H1 (cell line): Measurements from ENCODE around the gene BRSK2.

ENCODE experiments used
- CBX8 ChIP-seq: fragments of 300-800, 300-1000 bp; sonication (generic); IDR thresholded peaks from 2 replicates; pipeline ENCODE4 v1.7.1; 2016; ENCODE audit warnings: low read depth, low read length, borderline replicate concordance
- CREB1 ChIP-seq: IDR thresholded peaks from 2 replicates; pipeline ENCODE4 v1.6.1; 2012; ENCODE audit warnings: inconsistent platforms
- EP300 ChIP-seq, 2 experiments: IDR thresholded peaks; 1 replicate in 1 of 2; 2 replicates in 1 of 2; pipeline ENCODE4 v1.6.1; 2011 to 2012; ENCODE audit warnings: low read depth in 2 of 2, low read length in 2 of 2, mild to moderate bottlenecking in 2 of 2, borderline replicate concordance in 1 of 2, inconsistent platforms in 1 of 2, moderate library complexity in 1 of 2
- JUN ChIP-seq: IDR thresholded peaks from 2 replicates; pipeline ENCODE4 v1.6.1; 2011; ENCODE audit warnings: low read depth, mild to moderate bottlenecking, improper control_type of control experiment, low read length
- SAP30 ChIP-seq: fragments of 300-600 bp; sonication (generic); IDR thresholded peaks from 2 replicates; pipeline ENCODE4 v1.7.1; 2012; ENCODE audit warnings: low read length, moderate library complexity, mild to moderate bottlenecking, inconsistent platforms; ENCODE audit not compliant: insufficient read depth, insufficient replicate concordance
- SIRT6 ChIP-seq: IDR thresholded peaks from one replicate; pipeline ENCODE4 v1.7.1; 2012; ENCODE audit warnings: low read length, inconsistent platforms
- SRF ChIP-seq: IDR thresholded peaks from 2 replicates; pipeline ENCODE4 v1.6.1; 2011; ENCODE audit warnings: mild to moderate bottlenecking, low read depth, low read length, moderate library complexity
- YY1 ChIP-seq: IDR thresholded peaks from 2 replicates; pipeline ENCODE4 v1.6.1; 2011; ENCODE audit warnings: low read depth, mild to moderate bottlenecking, low read length
- TF ChIP-seq, protein P1 (sequence below): IDR thresholded peaks from 2 replicates; pipeline ENCODE4 v1.6.1; 2012; ENCODE audit warnings: inconsistent platforms
- TF ChIP-seq, protein P2 (sequence below), 3 experiments: IDR thresholded peaks; 1 replicate in 2 of 3; 2 replicates in 1 of 3; pipeline versions ENCODE4 v1.5.1 to v1.6.1; 2011; ENCODE audit warnings: low read length in 3 of 3, mild to moderate bottlenecking in 3 of 3, inconsistent platforms in 2 of 3, low read depth in 1 of 3, moderate library complexity in 1 of 3; ENCODE audit not compliant: insufficient read depth in 1 of 3; ENCODE audit errors: control extremely low read depth in 1 of 3

DNA sequence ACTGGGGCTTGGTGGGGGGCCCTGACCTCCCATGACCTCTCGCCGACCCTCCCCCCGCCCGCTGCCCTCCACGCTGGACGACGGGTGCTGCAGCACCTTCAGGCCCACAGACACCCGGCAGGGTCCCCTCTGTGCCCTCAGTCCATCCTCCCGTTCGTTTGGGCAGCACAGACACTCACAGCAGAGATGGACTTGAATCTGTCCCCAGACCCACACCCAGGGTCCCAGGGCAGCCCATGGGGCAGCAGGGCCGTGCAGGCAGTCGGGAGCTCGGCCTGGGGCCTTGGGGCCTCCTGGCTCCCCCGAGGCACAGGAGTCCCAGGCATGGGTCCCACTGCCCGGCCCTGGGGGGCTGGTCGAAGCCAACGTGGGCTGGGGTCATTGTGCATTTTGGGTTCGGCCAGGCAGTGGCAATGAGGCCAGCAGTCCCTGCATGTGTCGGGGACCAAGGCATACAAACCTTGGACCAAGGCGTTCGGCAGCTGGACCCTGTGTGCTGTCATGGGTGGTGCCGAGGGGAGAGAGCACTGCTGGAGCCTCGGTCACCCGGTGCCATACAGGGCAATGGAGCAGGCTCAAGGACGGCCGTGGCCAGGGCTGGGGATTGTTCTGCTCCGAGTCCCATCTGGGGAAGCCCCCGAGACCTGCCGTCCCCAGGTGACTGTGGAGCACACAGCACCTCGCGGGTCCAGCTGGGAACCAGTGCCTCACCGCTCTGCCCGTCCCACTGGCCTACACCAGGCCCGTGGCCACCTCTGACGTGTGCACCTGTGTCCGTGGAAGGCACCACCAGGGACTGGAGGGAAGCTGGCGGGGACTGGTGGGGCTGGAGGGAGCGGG is 19.3 kb upstream of the BRSK2 start:
- TF ChIP-seq EP300 (IDR thresholded peaks at IDR 0.05; ENCODE audit: borderline replicate concordance in 1 of 2, low read depth in 2 of 2, low read length in 2 of 2) (no peak), YY1 (no peak), CBX8 (no peak), JUN (no peak), SIRT6 (no peak), SRF (no peak), SAP30 (no peak), CREB1 (no peak)
- TF ChIP-seq, protein P1, sequence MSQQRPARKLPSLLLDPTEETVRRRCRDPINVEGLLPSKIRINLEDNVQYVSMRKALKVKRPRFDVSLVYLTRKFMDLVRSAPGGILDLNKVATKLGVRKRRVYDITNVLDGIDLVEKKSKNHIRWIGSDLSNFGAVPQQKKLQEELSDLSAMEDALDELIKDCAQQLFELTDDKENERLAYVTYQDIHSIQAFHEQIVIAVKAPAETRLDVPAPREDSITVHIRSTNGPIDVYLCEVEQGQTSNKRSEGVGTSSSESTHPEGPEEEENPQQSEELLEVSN, result no peak
- TF ChIP-seq, protein P2, sequence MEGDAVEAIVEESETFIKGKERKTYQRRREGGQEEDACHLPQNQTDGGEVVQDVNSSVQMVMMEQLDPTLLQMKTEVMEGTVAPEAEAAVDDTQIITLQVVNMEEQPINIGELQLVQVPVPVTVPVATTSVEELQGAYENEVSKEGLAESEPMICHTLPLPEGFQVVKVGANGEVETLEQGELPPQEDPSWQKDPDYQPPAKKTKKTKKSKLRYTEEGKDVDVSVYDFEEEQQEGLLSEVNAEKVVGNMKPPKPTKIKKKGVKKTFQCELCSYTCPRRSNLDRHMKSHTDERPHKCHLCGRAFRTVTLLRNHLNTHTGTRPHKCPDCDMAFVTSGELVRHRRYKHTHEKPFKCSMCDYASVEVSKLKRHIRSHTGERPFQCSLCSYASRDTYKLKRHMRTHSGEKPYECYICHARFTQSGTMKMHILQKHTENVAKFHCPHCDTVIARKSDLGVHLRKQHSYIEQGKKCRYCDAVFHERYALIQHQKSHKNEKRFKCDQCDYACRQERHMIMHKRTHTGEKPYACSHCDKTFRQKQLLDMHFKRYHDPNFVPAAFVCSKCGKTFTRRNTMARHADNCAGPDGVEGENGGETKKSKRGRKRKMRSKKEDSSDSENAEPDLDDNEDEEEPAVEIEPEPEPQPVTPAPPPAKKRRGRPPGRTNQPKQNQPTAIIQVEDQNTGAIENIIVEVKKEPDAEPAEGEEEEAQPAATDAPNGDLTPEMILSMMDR (IDR thresholded peaks at IDR 0.05; ENCODE audit: control extremely low read depth in 1 of 3, insufficient read depth in 1 of 3, low read depth in 1 of 3, low read length in 3 of 3), result no peak
